Measurements from ENCODE around the gene PLXNA4. TPM values are rescaled to one million over a fixed set of nuclear protein-coding genes. Genes with fewer than 3 reads are reported as not detected.

Gene PLXNA4
- total RNA-seq, 1 donor from 2014 or later: 16.2 TPM

DNA sequence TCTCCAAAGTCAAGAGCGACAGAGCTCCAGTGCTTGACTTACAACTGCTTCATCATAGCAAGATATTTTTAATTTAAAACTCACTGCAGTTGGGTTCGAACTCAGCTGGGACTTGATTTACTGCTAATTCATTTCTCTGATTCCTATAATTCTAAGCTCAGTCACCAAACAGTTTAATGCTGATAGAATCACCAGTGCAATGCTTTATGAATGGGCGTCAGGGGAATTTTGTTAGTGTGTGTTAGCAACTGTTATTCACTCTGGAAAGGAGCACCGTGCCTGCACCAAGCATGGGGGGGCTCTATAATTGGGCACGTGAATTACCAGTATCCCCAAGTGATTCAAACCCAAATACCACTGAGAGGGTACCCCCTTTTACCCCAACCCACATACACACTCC, 10.4 kb downstream of the PLXNA4 start:
- DNase-seq: no peak
- peaks cover 11% of the 10 kb centered on the region for H3K36me3 Mint-ChIP-seq (ENCODE audit: unreplicated experiment)
- H3K4me3 Mint-ChIP-seq (ENCODE audit: unreplicated experiment): no peak overlapping the region
- H3K9me3 Mint-ChIP-seq (ENCODE audit: unreplicated experiment): peaks cover 3% of the 10 kb centered on the region
- H3K27me3 Mint-ChIP-seq (ENCODE audit: unreplicated experiment): peaks cover 19% of the 10 kb centered on the region
- H3K4me1 Mint-ChIP-seq (ENCODE audit: low read depth, unreplicated experiment): peaks cover 3% of the 10 kb centered on the region
- H3K27ac Mint-ChIP-seq (ENCODE audit: unreplicated experiment): no peak overlapping the region
- TF ChIP-seq, protein P1, sequence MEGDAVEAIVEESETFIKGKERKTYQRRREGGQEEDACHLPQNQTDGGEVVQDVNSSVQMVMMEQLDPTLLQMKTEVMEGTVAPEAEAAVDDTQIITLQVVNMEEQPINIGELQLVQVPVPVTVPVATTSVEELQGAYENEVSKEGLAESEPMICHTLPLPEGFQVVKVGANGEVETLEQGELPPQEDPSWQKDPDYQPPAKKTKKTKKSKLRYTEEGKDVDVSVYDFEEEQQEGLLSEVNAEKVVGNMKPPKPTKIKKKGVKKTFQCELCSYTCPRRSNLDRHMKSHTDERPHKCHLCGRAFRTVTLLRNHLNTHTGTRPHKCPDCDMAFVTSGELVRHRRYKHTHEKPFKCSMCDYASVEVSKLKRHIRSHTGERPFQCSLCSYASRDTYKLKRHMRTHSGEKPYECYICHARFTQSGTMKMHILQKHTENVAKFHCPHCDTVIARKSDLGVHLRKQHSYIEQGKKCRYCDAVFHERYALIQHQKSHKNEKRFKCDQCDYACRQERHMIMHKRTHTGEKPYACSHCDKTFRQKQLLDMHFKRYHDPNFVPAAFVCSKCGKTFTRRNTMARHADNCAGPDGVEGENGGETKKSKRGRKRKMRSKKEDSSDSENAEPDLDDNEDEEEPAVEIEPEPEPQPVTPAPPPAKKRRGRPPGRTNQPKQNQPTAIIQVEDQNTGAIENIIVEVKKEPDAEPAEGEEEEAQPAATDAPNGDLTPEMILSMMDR (IDR thresholded peaks at IDR 0.05; ENCODE audit: partially characterized antibody, unreplicated experiment): no peak

DNA sequence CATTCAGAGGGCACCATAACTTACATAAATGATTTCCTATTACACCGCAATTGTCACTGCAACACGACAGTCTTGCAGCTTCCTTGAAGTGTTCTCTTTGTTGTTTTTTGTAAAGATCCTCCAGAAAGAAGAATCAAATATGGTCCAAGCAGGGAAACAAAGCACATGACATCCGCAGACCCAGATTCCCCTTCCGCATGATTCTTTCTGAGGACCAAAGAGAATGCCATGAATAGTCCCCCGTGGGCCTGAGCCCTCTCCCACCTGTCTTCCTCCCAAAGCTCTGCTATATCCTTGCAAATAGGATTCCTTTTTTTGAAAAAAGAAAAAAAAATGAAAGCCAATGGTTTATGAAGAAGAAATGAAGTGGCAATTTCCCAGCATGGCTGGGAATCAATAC, 10.8 kb downstream of the PLXNA4 start:
- H3K4me1 Mint-ChIP-seq (ENCODE audit: low read depth, unreplicated experiment): peaks cover 3% of the 10 kb centered on the region
- no peak overlapping the region for H3K27ac Mint-ChIP-seq (ENCODE audit: unreplicated experiment)
- peaks cover 15% of the 10 kb centered on the region for H3K36me3 Mint-ChIP-seq (ENCODE audit: unreplicated experiment)
- no peak for DNase-seq
- H3K27me3 Mint-ChIP-seq (ENCODE audit: unreplicated experiment): peaks cover 23% of the 10 kb centered on the region
- peaks cover 5% of the 10 kb centered on the region for H3K9me3 Mint-ChIP-seq (ENCODE audit: unreplicated experiment)
- H3K4me3 Mint-ChIP-seq (ENCODE audit: unreplicated experiment): no peak overlapping the region
- TF ChIP-seq, protein P1 (IDR thresholded peaks at IDR 0.05; ENCODE audit: partially characterized antibody, unreplicated experiment): no peak

DNA sequence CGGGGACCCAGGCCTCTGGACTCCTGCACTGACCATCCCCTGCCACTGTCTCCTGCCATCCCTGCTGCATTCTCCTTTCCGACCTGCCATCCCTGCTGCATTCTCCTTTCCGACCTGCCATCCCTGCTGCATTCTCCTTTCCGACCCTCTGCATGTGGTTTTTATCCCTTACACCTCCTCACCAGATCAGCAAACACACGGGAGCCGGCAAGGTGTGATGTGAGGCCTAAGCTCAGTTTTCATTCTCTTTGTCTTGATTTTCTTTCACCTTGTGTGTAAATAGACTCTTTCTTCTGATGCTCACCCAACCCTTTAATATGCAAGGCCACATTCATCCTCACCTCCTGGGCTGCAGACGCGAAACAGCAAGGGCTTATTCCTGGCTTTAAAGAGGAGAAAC, 11.4 kb downstream of the PLXNA4 start:
- TF ChIP-seq, protein P1 (IDR thresholded peaks at IDR 0.05; ENCODE audit: partially characterized antibody, unreplicated experiment): no peak
- H3K4me3 Mint-ChIP-seq (ENCODE audit: unreplicated experiment): no peak overlapping the region
- peaks cover 6% of the 10 kb centered on the region for H3K9me3 Mint-ChIP-seq (ENCODE audit: unreplicated experiment)
- DNase-seq: no peak
- H3K27ac Mint-ChIP-seq (ENCODE audit: unreplicated experiment): no peak overlapping the region
- peaks cover 21% of the 10 kb centered on the region for H3K27me3 Mint-ChIP-seq (ENCODE audit: unreplicated experiment)
- H3K4me1 Mint-ChIP-seq (ENCODE audit: low read depth, unreplicated experiment): peaks cover 3% of the 10 kb centered on the region
- peaks cover 16% of the 10 kb centered on the region for H3K36me3 Mint-ChIP-seq (ENCODE audit: unreplicated experiment)

- H3K27me3 Mint-ChIP-seq (ENCODE audit: unreplicated experiment): peaks cover 21% of the 10 kb centered on the region
- DNase-seq: no peak
- H3K36me3 Mint-ChIP-seq (ENCODE audit: unreplicated experiment): peaks cover 16% of the 10 kb centered on the region
- H3K4me1 Mint-ChIP-seq (ENCODE audit: low read depth, unreplicated experiment): peaks cover 3% of the 10 kb centered on the region
- no peak overlapping the region for H3K27ac Mint-ChIP-seq (ENCODE audit: unreplicated experiment)
- TF ChIP-seq, protein P1 (IDR thresholded peaks at IDR 0.05; ENCODE audit: partially characterized antibody, unreplicated experiment): no peak
- H3K4me3 Mint-ChIP-seq (ENCODE audit: unreplicated experiment): no peak overlapping the region
- peaks cover 6% of the 10 kb centered on the region for H3K9me3 Mint-ChIP-seq (ENCODE audit: unreplicated experiment)
Measured at GRCh38 chr7:132564090-132564489, 12.2 kb downstream of the PLXNA4 start.

DNA sequence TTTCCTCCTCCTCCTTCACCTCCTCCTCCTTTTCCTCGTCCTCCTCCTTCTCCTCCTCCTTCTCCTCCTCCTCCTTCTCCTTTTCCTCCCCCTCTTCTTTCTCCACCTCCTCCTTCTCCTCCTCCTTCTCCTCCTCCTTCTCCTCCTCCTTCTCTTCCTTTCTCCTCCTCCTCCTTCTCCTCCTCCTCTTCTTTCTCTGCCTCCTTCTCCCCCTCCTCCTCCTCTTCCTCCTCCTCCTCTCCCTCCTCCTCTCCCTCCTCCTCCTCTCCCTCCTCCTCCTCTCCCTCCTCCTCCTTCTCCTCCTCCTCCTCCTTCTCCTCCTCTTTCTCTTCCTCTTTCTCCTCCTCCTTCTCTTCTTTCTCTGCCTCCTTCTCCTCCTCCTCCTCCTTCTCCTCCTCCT, 13.6 kb downstream of the PLXNA4 start:
- no peak for DNase-seq
- Mint-ChIP-seq H3K9me3 (ENCODE audit: unreplicated experiment) (peaks cover 8% of the 10 kb centered on the region), H3K4me3 (ENCODE audit: unreplicated experiment) (no peak overlapping the region), H3K36me3 (ENCODE audit: unreplicated experiment) (peaks cover 16% of the 10 kb centered on the region), H3K27ac (ENCODE audit: unreplicated experiment) (no peak overlapping the region), H3K4me1 (ENCODE audit: low read depth, unreplicated experiment) (peaks cover 3% of the 10 kb centered on the region), H3K27me3 (ENCODE audit: unreplicated experiment) (peaks cover 21% of the 10 kb centered on the region)
- TF ChIP-seq, protein P1 (IDR thresholded peaks at IDR 0.05; ENCODE audit: partially characterized antibody, unreplicated experiment): no peak
